NCI-H1105 (cell line): ENCODE measurements around the gene XPNPEP2.
"Not testable (repeated sequence)": the region's sequence is repeated elsewhere in the genome, so short reads cannot be mapped to it uniquely, and the experiment has no call there.

ENCODE experiments used
- DNase-seq: peaks from one replicate; lab custom pipeline; 2025; lab: John Stamatoyannopoulos, UW

XPNPEP2 gene

GRCh38 chrX:129720741-129721140 is 18.0 kb upstream of the XPNPEP2 start:
- no peak for DNase-seq

DNA sequence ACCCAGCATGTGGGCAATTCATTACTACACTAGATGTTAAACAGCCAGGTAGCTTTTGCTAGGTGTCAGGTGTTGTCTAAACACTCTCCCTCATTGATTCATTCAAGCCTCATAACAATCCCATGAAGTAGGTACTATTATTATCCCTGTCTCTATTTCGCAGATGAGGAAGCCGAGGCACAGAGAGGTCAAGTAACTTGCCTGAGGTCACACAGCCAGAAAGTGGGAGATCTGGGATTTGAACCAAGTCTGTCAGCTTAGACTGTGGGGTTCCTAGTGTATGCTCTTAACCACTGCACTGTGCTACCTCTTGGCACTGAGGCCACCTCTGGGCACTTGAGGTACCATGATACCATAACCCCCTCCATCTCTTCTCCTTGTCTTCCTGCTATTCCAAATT is 17.4 kb upstream of the XPNPEP2 start:
- no peak for DNase-seq

DNA sequence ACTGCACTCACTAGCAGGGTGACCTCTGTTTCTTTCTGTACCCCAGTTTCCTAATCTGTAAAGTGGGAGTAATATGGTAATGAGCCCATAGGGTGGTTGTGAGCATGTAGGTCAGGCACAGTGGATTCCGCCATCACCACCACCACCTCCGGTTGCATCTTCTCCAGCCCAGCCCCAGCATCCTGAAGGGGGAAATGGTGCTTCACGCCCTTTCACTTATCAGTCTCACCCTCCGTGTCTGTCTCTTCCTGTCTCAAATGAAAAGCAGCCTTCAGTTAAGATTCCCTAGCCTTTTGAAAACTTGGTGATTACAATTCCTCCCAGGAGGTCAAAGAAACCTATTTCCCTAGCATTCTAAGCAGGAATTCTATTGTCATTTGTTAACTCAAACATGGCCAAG is 16.9 kb upstream of the XPNPEP2 start:
- no peak for DNase-seq

DNA sequence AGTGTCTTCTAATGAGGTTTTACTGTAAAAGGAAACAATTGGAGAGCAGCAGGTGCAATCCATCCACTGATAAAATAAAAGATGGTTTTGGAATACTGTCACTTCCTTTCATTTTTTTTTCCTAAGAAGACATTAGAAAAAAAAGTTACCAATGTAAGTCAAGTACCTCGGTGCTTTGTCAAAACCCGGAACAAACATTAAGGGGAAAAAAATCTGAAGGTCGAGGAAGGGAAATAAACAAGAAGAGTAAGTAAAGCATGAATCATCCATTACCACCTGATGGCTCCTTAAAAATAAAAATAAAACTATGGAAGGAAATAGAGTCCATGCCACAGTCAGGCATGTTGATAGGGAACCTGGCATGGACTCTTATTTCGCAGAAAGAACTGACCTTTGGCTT is 15.3 kb upstream of the XPNPEP2 start:
- DNase-seq: no peak

- no peak for DNase-seq
Measured at GRCh38 chrX:129724754-129725153, 14.0 kb upstream of the XPNPEP2 start.

DNA sequence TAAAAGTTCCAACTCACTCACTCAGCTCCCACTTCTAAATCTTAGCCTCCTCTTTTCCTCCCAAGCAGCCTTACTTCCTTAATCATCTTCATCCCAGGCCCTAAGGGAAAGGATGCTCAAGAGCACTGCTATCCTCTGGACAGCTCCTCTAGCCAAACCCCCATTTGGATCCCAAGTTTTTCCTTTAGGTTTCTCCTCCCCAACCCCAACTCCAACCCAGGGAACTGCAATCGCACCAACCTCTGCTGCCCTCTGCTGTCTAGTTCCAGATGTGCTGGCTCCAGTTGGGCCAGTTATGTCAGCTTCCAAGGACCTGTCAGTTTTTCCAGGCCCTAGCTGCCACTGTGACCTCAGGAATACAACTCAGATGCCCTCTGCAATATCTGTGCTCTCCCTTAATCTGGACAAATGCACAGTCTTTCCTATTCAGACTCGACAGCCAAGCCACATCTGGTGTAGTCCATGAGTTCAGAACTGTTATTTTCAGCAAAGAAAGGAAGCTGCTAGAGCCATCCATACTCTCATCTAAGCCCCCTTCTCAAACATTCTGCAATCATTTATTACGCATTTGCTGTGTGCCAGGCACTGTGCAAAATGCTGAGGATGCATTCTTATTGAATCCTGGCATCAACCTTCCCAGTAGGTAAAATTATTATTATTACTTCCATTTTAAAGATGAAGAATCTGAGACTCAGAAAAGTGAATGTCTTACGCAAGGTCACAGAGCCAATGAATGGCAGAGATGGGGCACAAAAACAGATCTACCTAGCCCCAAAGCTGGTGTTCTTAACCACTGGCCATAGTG is 12.3 kb upstream of the XPNPEP2 start:
- peak; percentile 24 for DNase-seq

GRCh38 chrX:129728061-129728460 is 10.7 kb upstream of the XPNPEP2 start:
- DNase-seq: no peak

DNA sequence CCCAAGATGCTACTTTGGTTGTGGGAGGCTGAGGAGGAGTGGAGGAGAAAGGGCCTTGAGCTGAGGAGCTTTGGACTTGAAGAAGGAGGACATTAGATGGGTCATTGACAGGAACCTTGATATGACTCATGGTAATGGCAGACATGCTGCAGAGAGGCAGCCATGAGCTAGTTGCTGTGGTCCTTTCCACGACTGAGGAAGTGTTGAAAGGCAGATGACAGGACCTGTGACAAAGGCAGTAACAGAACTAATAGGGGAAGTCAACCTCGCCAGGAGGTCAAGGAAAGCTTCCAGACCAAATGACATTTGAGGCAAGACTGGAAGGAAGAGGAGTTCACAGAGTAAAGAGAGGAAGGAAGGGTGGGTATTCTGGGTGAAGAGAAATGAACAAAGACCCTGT is 7.6 kb upstream of the XPNPEP2 start:
- no peak for DNase-seq

GRCh38 chrX:129732857-129733256 is 5.9 kb upstream of the XPNPEP2 start:
- DNase-seq: no peak

DNA sequence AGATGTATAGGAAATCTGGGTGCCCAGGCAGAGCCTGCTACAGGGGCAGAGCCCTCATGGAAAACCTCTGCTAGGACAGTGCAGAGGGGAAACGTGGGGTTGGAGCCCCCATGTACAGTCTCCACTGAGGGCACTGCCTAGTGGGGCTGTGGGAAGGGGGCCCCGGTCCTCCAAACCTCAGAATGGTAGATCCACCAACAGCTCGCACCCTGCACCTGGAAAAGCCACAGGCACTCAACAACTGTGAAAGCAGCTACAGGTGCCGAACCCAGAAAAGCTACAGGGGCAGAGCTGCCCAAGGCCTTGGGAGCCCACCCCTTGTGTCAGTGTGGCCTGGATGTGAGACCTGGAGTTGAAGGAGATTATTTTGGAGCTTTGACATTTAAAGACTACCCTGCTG is 5.4 kb upstream of the XPNPEP2 start:
- no peak for DNase-seq

- DNase-seq: no peak
Measured at GRCh38 chrX:129736491-129736890, 2.3 kb upstream of the XPNPEP2 start.

GRCh38 chrX:129737916-129738315 is 863 bp upstream of the XPNPEP2 start:
- DNase-seq: no peak

DNA sequence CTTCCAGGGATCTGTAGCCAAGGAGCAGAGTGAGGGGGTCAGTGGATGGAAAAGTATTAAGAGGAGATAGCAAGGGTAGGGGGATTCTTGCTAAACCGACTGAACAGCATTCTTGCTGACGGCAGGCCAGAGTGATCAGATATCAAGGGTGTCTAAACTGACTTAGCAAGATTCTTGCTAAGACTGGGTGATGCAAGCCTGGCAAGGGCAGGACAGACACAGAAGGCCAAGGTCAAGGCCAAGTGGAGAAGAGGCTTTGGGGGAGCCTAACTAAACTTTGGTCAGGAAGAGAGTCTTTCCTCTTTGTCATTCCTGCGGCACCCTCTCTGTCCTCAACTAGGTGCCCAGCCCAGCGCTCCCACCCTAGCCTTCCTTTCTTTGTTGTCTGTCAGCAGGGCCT is 799 bp downstream of the XPNPEP2 start:
- DNase-seq: no peak

- no peak for DNase-seq
Measured at GRCh38 chrX:129741880-129742758, 3.3 kb downstream of the XPNPEP2 start.

- DNase-seq: not testable (repeated sequence)
Measured at GRCh38 chrX:129742759-129743152, 4.0 kb downstream of the XPNPEP2 start.

DNA sequence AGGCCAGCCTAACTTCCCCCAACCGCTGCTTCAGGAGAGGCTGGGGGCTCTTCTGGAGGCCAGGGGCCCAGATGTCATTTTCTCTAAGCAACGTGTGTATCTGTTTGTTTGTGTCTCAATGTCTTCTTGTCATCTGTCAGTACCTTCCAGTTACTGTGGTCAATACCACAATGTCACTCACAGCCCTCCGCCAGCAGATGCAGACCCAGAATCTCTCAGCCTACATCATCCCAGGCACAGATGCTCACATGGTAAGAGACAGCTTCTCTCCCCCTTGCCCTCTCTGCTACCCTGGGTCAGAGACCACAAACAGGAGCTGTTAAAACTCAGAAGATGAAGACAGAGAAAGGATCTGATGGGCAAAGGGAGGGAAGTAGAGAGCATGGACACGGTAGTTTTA is 5.0 kb downstream of the XPNPEP2 start:
- no peak for DNase-seq

DNA sequence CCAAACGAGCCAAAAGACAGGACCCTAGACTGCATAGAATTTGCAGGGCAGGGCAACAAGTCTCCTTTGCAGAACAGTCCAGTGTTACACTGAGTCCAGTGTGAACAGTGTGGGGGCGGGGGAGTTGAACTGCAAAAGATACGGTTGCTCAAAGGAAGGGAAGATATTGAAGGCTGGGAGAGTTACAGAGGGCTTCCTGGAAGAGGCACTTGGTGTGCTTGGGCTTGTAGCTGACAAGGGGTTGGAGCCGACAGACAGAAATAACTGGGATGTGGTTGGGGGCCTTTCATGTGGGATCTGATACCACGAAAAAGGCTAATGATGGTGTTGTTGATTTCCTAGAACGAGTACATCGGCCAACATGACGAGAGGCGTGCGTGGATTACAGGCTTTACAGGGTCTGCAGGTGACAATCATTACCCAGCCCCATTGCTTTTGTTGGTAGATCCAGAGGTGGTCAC is 6.1 kb downstream of the XPNPEP2 start:
- no peak for DNase-seq

- DNase-seq: no peak
Measured at GRCh38 chrX:129746557-129747470, 8.0 kb downstream of the XPNPEP2 start.

GRCh38 chrX:129747533-129747932 is 8.8 kb downstream of the XPNPEP2 start:
- DNase-seq: no peak

DNA sequence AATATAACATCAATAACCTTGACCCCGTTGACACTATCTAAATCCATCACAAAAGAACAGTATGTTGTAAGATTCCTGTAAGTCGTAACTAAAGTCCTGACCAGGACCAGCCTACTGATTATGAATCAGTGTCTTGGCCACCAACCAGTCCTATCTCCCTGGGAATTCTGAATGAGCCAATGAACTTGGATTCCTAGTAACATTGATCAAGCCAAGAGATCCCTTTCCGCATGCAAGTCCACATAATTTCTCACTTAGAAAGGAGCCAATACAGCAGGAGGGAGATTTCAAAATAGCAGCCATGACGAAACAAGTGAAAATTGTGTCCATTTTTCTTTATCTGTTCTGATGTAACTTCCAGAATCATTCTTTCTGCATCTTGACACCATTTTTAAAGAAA is 9.5 kb downstream of the XPNPEP2 start:
- no peak for DNase-seq

DNA sequence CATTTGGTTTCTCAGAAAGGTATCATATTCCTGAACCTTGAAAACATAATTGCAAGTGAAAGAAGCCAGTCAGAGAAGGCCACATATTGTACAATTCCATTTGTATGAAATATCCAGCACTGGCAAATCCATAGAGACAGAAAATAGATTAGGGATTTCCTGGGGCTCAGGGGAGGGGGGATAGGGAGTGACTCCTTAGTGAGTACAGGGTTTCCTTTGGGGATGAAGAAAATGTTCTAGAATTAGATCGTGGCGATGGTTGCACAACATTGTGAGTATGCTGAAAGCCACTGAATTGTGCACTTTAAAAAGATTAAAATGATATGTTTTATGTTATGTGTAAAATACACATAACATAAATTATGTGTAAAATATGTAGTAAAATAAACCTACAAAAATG is 10.3 kb downstream of the XPNPEP2 start:
- no peak for DNase-seq

DNA sequence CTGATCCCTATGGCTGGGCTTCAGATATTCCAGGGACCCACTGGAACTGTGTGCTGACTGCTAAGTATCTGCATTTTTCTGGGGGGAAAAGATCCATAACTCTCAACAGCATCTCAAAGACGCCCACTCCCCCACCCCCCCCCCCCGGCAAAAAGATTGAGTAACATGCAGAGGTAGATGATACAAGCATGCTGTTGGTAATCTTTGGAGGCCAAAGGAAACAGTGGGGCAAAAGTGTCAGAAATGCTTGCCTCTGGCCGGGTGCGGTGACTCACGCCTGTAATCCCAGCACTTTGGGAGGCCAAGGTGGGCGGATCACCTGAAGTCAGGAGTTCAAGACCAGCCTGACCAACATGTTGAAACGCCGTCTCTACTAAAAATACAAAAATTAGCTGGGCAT is 12.2 kb downstream of the XPNPEP2 start:
- DNase-seq: no peak
